Activated CD8-positive, alpha-beta T cell treated with anti-CD3 and anti-CD28 coated beads for 36 hours (primary cell): ENCODE measurements around the gene GOLPH3L. TPM values are rescaled to one million over a fixed set of nuclear protein-coding genes. Genes with fewer than 3 reads are reported as not detected.
"Not testable (repeated sequence)": the region's sequence is repeated elsewhere in the genome, so short reads cannot be mapped to it uniquely, and the experiment has no call there.

Experiments used
- ATAC-seq: fragments of 200-7000 bp; cut with Tn5 transposase; one replicate; pipeline ENCODE4 v1.10.0; 2021; ENCODE audit warnings: mild to moderate bottlenecking, moderate library complexity
- CTCF ChIA-PET: fragments of 350-600 bp; sonication (Branson Sonifier 250); formaldehyde crosslinking; loops from one replicate; lab custom pipeline; 2021; ENCODE audit warnings: antibody characterized with exemption; lab: Charles Lee
- POLR2A ChIA-PET: fragments of 350-600 bp; sonication (Branson Sonifier 250); formaldehyde crosslinking; loops from one replicate; lab custom pipeline; 2021; ENCODE audit warnings: antibody characterized with exemption; lab: Charles Lee
- DNase-seq: peaks from one replicate; pipeline ENCODE4 v3.0.0-alpha.2; 2020
- H3K27ac Mint-ChIP-seq: one replicate; pipeline ENCODE4 v1.8.0; 2021; ENCODE audit warnings: mild to moderate bottlenecking, mixed read lengths
- H3K27me3 Mint-ChIP-seq: one replicate; pipeline ENCODE4 v1.8.0; 2021; ENCODE audit warnings: mixed read lengths
- H3K36me3 Mint-ChIP-seq: one replicate; pipeline ENCODE4 v1.8.0; 2021; ENCODE audit warnings: low read depth, mixed read lengths
- H3K4me1 Mint-ChIP-seq: one replicate; pipeline ENCODE4 v1.8.0; 2021; ENCODE audit warnings: low read depth, mixed read lengths
- H3K4me3 Mint-ChIP-seq: one replicate; pipeline ENCODE4 v1.8.0; 2021; ENCODE audit warnings: mild to moderate bottlenecking, moderate library complexity, mixed read lengths
- H3K9me3 Mint-ChIP-seq: one replicate; pipeline ENCODE4 v1.8.0; 2021; ENCODE audit warnings: mixed read lengths
- CTCF ChIP-seq: fragments of 200-600 bp; IDR thresholded peaks from one replicate; pipeline ENCODE4 v1.8.0; 2022; ENCODE audit warnings: antibody characterized with exemption, mild to moderate bottlenecking
- intact Hi-C: fragments of 100-400 bp; cut with micrococcal nuclease; formaldehyde crosslinking; loops from one replicate; pipeline ENCODE4 v1.10.0; 2022
- total RNA-seq, 2 experiments: library from RNA; stranded (reverse); gene quantifications; one replicate each; pipeline ENCODE4 v1.2.3, GENCODE V29; 2021

GOLPH3L gene
- total RNA-seq, 2 experiments from 2014 or later: 15.8 to 16.9 TPM

GRCh38 chr1:150629115-150629928 lies 67.6 kb downstream of the GOLPH3L start, which contains the start of gene ENSA:
ENSA (minus strand) TSS chr1:150629612; CDS start chr1:150629470, 142 bp downstream.
- POLR2A ChIA-PET: interaction anchor here (0.6 to 30.2 kb wide), 17 partner anchors 10 to 334 kb away, joined by 3 to 678 read pairs (median 3); partner anchors contain the start of genes GOLPH3L, MCL1 and SETDB1
- H3K4me1 Mint-ChIP-seq: peaks cover 47% of the 10 kb centered on the region
- H3K27me3 Mint-ChIP-seq: no peaks in the 10 kb centered on the region
- intact Hi-C loops: loop anchor here (2.0 to 10.0 kb wide), 2 partner anchors 67 to 145 kb away; partner anchors contain the start of gene TARS2
- CTCF ChIA-PET: interaction anchor here (0.7 to 19.1 kb wide), 10 partner anchors 8 to 350 kb away, joined by 3 to 324 read pairs (median 4); partner anchors contain the start of genes ADAMTSL4 and MCL1
- no peak within 1 kb of the TSS for H3K4me3 Mint-ChIP-seq
- peak; percentile 98 for DNase-seq
- no peak within 1 kb of the TSS for H3K27ac Mint-ChIP-seq
- TF ChIP-seq CTCF: no peak
- no peaks in the 10 kb centered on the region for H3K9me3 Mint-ChIP-seq
- peaks cover 31% of the 10 kb centered on the region for H3K36me3 Mint-ChIP-seq
- peak; percentile 89 for ATAC-seq

- ATAC-seq (no peak), DNase-seq (no peak)
- ChIA-PET CTCF (interaction anchor here (1.1 to 19.1 kb wide), 3 partner anchors 57 to 80 kb away, joined by 3 to 324 read pairs (median 4); partner anchors contain the start of gene ADAMTSL4), POLR2A (interaction anchor here (0.6 to 30.2 kb wide), 9 partner anchors 13 to 291 kb away, joined by 3 to 678 read pairs (median 3); partner anchors contain the start of genes GOLPH3L and MCL1)
- no peak for TF ChIP-seq CTCF
- Mint-ChIP-seq H3K36me3 (peaks cover 37% of the 10 kb centered on the region), H3K27me3 (no peaks in the 10 kb centered on the region), H3K4me1 (peaks cover 53% of the 10 kb centered on the region), H3K9me3 (no peaks in the 10 kb centered on the region), H3K4me3 (no peak overlapping the region), H3K27ac (no peak overlapping the region)
- intact Hi-C loops: loop anchor here (2.0 to 10.0 kb wide), 2 partner anchors 66 to 144 kb away; partner anchors contain the start of gene TARS2
These were observed 68.2 kb downstream of the GOLPH3L start for GRCh38 chr1:150628766-150629114.

- Mint-ChIP-seq H3K4me1 (peaks cover 59% of the 10 kb centered on the region), H3K9me3 (no peaks in the 10 kb centered on the region), H3K4me3 (no peak overlapping the region), H3K27ac (no peak overlapping the region), H3K27me3 (no peaks in the 10 kb centered on the region), H3K36me3 (peaks cover 45% of the 10 kb centered on the region)
- POLR2A ChIA-PET: interaction anchor here (0.6 to 30.2 kb wide), 8 partner anchors 12 to 635 kb away, joined by 3 to 678 read pairs (median 4); partner anchors contain the start of gene MCL1
- no peak for TF ChIP-seq CTCF
- CTCF ChIA-PET: interaction anchor here (1.4 to 19.1 kb wide), 2 partner anchors 51 to 65 kb away, joined by 4 to 324 read pairs; no protein-coding TSS in a partner anchor
- DNase-seq: no peak
- intact Hi-C loops: loop anchor here (2.0 to 10.0 kb wide), 2 partner anchors 65 to 143 kb away; partner anchors contain the start of gene TARS2
- ATAC-seq: no peak
These were observed 69.0 kb downstream of the GOLPH3L start for GRCh38 chr1:150627826-150628410.

GRCh38 chr1:150626150-150626549 lies 70.8 kb downstream of the GOLPH3L start:
- ATAC-seq: no peak
- Mint-ChIP-seq H3K27me3 (no peaks in the 10 kb centered on the region), H3K36me3 (peaks cover 55% of the 10 kb centered on the region), H3K9me3 (no peaks in the 10 kb centered on the region), H3K27ac (peak overlapping the region; percentile 44), H3K4me3 (no peak overlapping the region), H3K4me1 (peaks cover 75% of the 10 kb centered on the region)
- intact Hi-C loops: loop anchor here (10.0 kb wide), 1 partner anchor 141 kb away; the partner anchor contains the start of gene TARS2
- POLR2A ChIA-PET: interaction anchor here (0.8 to 30.2 kb wide), 3 partner anchors 9 to 296 kb away, joined by 3 to 678 read pairs (median 4); partner anchors contain the start of gene MCL1
- CTCF ChIA-PET: interaction anchor here (19.1 kb wide), 1 partner anchor 63 kb away, joined by 324 read pairs; no protein-coding TSS in a partner anchor
- TF ChIP-seq CTCF: no peak
- no peak for DNase-seq

GRCh38 chr1:150624546-150624945 lies 72.4 kb downstream of the GOLPH3L start:
- H3K36me3 Mint-ChIP-seq: peaks cover 63% of the 10 kb centered on the region
- H3K27me3 Mint-ChIP-seq: not testable (repeated sequence)
- POLR2A ChIA-PET: interaction anchor here (0.7 to 30.2 kb wide), 2 partner anchors 26 to 55 kb away, joined by 4 to 678 read pairs; partner anchors contain the start of gene MCL1

GRCh38 chr1:150624134-150624533 lies 72.8 kb downstream of the GOLPH3L start:
- intact Hi-C loops: loop anchor here (10.0 kb wide), 1 partner anchor 139 kb away; the partner anchor contains the start of gene TARS2
- ChIA-PET POLR2A (interaction anchor here (0.7 to 30.2 kb wide), 2 partner anchors 27 to 55 kb away, joined by 4 to 678 read pairs; partner anchors contain the start of gene MCL1), CTCF (interaction anchor here (0.8 to 19.1 kb wide), 2 partner anchors 8 to 61 kb away, joined by 3 to 324 read pairs; no protein-coding TSS in a partner anchor)
- not testable (repeated sequence) for H3K9me3 Mint-ChIP-seq, DNase-seq, ATAC-seq, H3K4me3 Mint-ChIP-seq, H3K27me3 Mint-ChIP-seq
- peak overlapping the region; percentile 78 for H3K27ac Mint-ChIP-seq
- peaks cover 67% of the 10 kb centered on the region for H3K36me3 Mint-ChIP-seq
- H3K4me1 Mint-ChIP-seq: peaks cover 77% of the 10 kb centered on the region

More at GRCh38 chr1:150624546-150624945, 72.4 kb downstream of the GOLPH3L start:
- H3K4me1 Mint-ChIP-seq: peaks cover 73% of the 10 kb centered on the region
- not testable (repeated sequence) for DNase-seq, H3K4me3 Mint-ChIP-seq, H3K9me3 Mint-ChIP-seq, ATAC-seq
- intact Hi-C loops: loop anchor here (10.0 kb wide), 1 partner anchor 140 kb away; the partner anchor contains the start of gene TARS2
- peak overlapping the region; percentile 78 for H3K27ac Mint-ChIP-seq
- CTCF ChIA-PET: interaction anchor here (0.8 to 19.1 kb wide), 2 partner anchors 9 to 61 kb away, joined by 3 to 324 read pairs; no protein-coding TSS in a partner anchor
